Measurements from ENCODE around the gene INPP1.

Gene INPP1

GRCh38 chr2:190407662-190408537, 64.5 kb downstream of the INPP1 start, which contains the start of gene MFSD6:
MFSD6 (plus strand) TSS chr2:190408355; CDS start chr2:190436030, 27,675 bp downstream.
- DNase-seq (ENCODE audit: low read depth): no peak
- TF ChIP-seq CTCF (conservative IDR thresholded peaks at IDR 0.05; ENCODE audit: low read depth, low read length): no peak
- H3K4me3 ChIP-seq (ENCODE audit: low read depth, low read length): peak within 1 kb of the TSS; percentile 59

- DNase-seq (ENCODE audit: low read depth): no peak
- peak overlapping the region; percentile 59 for H3K4me3 ChIP-seq (ENCODE audit: low read depth, low read length)
- no peak for TF ChIP-seq CTCF (conservative IDR thresholded peaks at IDR 0.05; ENCODE audit: low read depth, low read length)
Measured at GRCh38 chr2:190408538-190409271, 65.3 kb downstream of the INPP1 start.

GRCh38 chr2:190409616-190410015, 66.2 kb downstream of the INPP1 start:
- H3K4me3 ChIP-seq (ENCODE audit: low read depth, low read length): no peak overlapping the region
- DNase-seq (ENCODE audit: low read depth): no peak
- no peak for TF ChIP-seq CTCF (conservative IDR thresholded peaks at IDR 0.05; ENCODE audit: low read depth, low read length)

DNA sequence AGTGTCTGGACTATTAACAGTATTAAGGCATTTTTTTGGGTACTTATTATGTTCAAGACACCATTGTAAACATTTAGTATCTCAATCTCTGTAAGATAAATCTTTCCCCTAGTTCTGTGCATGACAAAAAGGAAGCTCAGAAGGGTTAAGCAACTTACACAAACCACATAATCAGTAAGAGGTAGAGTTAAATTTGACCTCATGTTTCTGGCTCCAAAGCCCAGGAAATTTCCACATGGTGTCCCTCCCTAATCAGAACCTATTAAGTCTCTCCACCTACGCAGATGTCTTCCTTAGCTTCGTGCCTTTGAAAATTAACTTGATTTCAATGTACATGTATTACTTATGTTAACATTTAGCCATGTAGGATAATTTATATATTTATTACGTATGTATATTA, 66.8 kb downstream of the INPP1 start:
- TF ChIP-seq CTCF (conservative IDR thresholded peaks at IDR 0.05; ENCODE audit: low read depth, low read length): no peak
- H3K4me3 ChIP-seq (ENCODE audit: low read depth, low read length): no peak overlapping the region
- DNase-seq (ENCODE audit: low read depth): no peak

- no peak for DNase-seq (ENCODE audit: low read depth)
- no peak for TF ChIP-seq CTCF (conservative IDR thresholded peaks at IDR 0.05; ENCODE audit: low read depth, low read length)
- H3K4me3 ChIP-seq (ENCODE audit: low read depth, low read length): no peak overlapping the region
Measured at GRCh38 chr2:190412966-190413365, 69.6 kb downstream of the INPP1 start.

DNA sequence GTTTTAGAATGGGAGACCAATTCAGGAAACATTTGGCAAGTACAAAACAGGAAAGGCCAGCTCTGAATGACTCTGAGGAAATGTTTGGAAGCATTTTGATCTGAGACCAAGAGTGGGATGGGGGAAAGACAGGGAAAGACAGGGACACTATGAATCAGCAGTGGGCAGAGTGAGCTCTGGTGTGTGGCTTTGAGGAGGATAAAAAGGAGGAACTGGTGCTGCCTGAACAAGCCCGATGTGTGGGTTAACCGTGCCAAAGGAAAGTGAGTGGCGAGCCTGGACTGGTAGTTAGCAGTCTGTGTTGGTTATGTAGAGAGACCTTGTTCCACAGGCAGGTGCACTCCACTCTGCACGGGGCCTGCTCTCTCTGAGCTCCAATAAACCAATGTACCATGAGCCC, 70.0 kb downstream of the INPP1 start:
- no peak overlapping the region for H3K4me3 ChIP-seq (ENCODE audit: low read depth, low read length)
- DNase-seq (ENCODE audit: low read depth): no peak
- no peak for TF ChIP-seq CTCF (conservative IDR thresholded peaks at IDR 0.05; ENCODE audit: low read depth, low read length)
